NCI-H1105 treated with DMSO at 0.1 percent for 48 hours (cell line): Measurements from ENCODE around the gene SUSD1.

Source experiments
- DNase-seq: peaks from one replicate; lab custom pipeline; 2025; lab: John Stamatoyannopoulos, UW

The SUSD1 gene

DNA sequence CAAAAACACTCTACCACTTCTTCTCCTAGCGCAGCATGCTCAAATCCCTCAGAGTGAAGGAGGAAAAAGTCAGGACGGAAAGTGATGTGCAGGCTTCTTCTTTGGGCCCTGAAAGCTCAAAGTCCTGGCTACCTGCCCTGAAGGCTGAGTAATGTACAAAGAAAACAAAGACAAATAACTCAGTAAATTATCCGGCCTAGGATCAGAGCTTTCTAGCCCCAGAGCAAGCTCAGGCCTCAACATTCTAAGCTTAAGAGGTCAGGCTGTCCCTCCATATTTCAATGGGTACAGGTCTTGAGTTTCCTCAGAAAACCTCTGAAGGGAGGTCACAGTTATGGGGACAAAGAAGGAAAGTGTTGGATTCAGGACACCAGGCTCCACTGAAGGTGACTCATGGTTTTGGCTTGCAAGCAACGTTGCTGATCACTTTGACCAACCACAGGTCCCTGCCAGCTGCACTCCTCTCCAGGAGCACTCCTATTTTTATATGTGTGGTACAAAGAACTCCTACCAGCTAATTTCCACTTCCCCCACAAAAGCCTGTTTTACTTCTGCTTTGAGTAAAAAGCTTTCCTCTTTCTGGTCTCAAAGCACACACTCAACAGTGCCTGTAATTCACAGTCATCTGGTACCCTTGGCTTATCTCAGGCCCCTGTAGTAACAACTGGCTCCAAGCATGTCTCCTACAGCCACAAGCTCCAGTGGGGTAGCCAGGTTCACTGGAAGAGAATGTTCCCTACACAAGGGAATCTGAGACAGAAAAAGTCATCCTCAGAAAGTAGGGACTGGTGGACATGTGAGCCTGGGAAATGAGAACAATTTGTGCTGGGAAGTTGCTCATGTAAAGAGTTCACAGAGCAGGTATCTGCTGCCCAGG, 162.8 kb downstream of the SUSD1 start:
- no peak for DNase-seq

DNA sequence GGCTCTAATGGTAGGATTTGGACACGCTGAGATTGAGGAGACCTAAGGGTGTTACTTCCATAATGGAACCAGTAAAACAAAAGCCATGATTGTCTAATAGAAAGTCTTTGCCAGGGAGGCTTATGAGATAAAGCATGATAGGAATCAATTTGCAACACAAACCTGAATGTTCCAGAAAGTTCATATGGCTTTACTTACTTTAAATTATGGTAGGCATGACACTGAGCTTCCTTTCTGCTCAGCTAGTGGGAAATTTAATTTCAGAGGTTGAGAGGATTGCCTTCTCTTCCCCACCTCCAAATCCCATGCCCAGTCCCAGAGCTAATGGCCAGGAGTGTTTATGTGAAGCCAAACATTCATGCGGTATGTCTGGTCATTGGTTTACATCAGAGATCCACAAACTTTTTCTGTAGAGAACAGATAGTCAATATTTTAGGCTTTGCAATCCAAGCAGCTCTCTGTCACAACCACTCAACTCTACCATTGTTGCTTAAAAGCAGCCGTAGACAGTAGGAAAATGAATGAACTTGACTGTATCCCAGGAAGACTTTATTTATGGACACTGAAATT, 164.0 kb downstream of the SUSD1 start:
- DNase-seq, result no peak

DNA sequence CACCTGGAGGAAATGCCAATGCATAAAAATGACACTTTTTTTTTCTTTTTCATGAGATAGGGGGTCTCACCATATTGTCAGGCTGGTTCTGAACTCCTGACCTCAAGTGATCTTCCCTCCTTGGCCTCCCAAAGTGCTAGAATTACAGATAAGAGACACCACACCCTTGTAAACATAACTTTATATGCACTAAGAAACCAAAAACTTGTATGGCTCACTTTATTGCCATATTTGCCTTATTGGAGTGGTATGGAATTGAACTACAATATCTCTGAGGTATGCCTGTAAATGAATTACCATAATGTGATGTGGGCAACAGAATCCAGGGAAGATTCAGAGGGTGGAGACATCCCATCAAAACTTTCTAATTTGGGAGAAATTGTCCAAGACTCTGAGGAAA, 164.6 kb downstream of the SUSD1 start:
- DNase-seq, result no peak

DNA sequence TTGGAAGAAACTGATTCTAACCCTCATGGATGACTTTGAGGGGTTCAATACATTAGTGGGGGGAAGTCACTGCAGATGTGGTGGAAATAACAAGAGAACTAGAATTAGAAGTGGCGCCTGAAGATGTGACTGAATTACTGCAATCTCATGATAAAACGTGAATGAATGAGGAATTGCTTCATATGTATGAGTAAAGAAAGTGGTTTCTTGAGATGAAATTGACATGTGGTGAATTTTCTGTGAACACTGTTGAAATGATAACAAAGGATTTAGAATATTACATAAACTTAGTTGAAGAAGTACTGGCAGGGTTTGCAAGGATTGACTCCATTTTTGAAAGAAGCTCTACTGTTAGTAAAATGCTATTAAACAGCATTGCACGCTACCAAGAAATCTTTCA, 165.4 kb downstream of the SUSD1 start:
- DNase-seq, result no peak

DNA sequence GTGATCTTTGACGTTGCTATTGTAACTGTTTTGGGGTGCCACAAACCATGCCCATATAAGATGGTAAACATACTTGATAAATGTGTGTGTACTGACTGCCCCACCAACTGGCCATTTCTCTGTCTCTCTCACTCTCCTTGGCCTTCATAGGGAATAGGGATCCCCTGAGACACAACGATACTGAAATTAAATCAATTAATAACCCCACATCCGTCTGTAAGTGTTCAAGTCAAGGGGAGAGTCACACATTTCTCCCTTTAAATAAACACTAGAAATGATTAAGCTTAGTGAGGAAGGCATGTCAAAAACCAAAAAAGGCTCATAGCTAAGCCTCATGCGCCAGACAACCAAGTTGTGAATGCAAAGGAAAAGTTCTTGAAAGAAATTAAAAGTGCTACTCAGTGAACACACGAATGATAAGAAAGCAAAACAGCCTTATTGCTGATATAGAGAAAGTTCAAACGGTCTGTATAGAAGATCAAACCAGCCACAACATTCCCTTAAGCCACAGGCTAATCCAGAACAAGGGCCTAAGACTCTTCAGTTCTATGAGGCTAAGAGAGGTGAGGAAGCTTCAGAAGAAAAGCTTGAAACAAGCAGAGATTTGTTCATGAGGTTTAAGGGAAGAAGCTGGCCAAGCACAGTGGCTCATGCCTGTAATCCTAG, 167.4 kb downstream of the SUSD1 start:
- DNase-seq, result no peak

DNA sequence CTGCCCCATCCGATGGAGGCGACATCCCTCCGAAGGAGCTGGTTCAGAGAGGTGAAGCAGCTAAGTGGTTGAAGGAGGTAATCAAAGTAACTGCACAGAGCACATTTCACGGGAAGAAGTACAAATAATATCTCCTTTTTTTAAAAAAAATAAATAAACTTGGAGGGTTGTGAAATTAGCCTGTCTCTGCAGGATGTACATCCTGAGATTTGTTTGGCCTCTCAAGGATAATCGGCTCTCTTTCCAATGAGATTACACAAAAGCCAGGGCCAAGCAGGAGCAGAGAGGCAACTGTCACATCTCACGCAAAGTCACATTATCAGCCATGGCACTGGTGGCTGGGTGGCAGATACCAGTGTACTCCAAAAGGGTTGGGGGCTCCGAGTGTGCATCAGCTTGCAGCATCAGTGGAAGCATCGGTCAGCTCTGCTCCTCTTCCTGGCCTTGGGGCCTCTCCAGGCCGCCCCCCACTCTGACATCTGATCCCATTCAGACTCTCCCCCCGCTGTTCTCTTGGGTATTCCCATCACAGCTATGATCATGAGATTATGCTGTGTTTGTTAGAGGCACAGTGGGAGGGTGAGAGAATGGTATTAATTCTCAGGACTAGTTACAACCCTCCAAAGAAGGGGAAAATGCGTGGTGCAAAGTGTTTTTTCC, 168.6 kb downstream of the SUSD1 start:
- DNase-seq, result no peak

DNA sequence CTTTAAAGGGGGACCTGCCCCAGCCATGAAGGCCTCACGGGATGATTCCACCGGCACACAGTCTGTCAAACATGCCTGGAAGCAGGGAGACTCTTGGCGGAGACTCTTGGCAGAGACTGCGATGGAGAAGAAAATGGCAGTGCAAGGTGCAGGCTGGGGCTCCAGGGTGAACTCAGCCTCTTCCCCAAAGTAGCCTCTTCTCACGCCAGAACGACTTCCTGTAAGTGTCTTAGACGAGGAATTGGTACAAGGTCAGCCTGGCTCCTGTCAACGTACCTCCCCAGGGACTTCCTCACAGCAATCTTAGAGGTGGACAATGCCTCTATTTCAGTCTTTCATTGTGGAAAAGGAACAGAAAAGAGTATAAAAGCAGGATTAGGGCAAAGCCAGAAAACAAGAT, 169.2 kb downstream of the SUSD1 start:
- no peak for DNase-seq

DNA sequence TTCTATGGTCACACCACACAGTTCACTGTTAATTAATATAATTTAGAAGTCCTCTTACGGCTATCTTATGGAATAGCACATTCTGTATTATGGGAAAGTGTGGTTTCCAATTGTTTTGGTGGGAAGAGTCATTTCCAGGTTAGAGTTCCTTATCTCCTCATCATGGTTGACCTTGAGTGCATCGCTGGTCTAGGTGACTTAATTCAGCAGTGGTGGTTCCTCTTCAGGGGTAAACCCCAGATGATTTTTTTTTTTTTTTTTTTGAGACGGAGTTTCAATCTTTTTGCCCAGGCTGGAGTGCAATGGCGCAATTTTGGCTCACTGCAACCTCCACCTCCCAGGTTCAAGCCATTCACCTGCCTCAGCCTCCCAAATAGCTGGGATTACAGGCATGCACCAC, 171.6 kb downstream of the SUSD1 start:
- no peak for DNase-seq

DNA sequence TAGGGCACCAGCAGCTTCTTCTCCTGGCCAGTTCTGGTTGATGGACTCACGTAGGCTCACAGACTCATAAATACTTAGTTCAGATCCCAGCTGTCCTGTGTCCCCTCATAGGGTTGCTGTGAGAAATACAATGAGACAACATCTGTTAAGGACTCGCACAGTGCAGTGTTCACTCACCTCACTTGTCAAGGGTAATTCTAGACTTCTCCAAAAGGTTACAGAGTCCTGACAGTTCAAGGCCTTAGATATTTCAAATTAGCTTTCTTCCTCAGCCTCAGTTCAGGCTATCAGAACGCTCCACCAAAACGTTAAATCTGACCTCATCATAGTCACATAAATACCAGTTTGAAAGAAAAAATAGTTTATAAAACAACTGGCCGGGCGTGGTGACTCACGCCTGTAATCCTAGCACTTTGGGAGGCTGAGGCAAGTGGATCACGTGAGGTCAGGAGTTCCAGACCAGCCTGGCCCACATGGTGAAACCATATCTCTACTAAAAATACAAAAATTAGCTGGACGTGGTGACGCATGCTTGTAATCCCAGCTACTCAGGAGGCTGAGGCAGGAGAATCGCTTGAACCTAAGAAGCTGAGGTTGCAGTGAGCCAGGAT, 172.1 kb downstream of the SUSD1 start:
- no peak for DNase-seq

DNA sequence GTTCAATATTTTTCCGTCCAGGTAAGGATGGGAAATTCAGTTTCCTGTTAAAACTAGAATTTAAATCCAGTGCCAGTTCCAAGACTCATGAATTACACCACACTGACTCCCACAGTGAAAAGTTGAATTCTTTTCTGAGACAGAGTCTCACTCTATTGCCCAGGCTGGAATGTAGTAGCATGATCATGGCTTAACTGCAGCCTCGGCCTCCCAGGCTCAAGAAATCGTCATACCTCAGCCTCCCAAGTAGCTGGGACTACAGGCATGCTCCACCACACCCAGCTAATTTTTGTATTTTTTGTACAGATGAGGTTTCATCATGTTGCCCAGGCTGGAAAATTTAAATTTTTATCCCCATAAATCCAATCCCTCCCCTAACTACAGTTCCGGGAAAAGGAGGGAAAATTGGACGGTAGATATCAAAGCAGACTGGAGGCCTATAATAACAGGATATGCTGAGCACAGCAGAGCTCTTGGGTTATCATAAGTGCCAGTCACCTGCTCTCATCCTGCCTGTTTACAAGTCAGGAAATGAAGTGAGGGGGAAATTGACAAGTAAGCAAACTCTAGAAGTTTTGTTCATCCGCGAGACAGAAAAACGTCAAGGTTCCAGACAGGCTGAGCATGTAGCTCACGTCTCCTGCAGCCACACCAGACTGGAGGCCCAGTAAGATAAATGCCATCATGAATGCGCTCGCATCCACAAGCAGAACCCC, 172.8 kb downstream of the SUSD1 start:
- DNase-seq, result no peak

DNA sequence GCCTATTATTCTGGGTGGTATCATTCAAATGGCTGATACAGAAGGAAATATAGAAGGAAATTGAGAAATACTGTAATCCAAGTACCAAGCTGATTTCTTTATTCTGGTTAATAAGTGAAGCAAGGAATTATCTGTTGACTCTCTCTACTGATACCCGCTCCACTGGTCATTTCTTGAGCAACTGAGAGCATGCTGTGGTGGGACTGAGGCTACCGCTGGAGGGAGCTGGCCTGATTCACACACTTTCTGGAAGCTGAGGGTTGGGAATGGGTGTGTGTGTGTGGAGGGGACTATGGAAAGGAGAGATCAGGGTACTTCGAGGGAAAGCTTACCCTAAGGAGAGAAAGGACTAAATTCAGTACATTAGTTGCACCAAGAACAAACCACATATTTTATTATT, 174.4 kb downstream of the SUSD1 start:
- DNase-seq, result no peak

DNA sequence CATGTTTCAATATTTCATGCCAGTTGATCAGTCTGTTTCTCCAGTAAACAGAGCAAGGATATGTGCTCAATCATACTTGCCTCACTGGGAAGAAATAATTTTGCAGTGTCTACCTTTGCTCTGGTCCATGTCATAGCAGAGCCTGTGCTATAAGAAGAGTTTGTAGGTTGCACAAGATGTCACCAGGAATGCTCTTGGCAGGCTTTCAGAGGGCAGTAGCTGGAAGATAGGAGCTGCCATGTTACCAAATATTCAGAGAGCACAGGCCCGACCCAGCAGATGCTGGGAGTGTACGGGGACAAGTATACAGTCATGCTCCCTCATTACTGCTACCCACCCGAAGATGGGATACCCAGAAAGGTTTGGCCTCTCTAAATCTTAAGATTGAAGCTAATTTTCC, 175.8 kb downstream of the SUSD1 start:
- no peak for DNase-seq

DNA sequence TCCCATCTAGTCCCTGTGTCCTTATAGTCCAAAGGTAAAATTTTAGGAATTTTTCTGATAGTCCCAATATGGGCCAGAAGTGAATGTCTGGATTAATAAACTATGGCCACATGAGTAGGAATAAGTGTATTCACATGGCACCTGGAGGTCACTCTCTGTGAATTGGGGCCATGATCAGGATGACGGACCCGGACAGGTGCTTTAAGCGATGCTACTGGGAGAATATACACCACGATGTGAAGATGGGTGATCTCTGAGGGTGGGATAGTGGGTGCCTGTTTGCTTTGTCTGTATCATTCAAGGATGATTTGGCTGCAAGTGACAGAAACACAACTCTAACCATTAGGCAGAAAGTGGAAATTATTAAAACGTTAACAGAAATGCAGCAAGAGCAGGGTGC, 177.3 kb downstream of the SUSD1 start:
- DNase-seq, result no peak

DNA sequence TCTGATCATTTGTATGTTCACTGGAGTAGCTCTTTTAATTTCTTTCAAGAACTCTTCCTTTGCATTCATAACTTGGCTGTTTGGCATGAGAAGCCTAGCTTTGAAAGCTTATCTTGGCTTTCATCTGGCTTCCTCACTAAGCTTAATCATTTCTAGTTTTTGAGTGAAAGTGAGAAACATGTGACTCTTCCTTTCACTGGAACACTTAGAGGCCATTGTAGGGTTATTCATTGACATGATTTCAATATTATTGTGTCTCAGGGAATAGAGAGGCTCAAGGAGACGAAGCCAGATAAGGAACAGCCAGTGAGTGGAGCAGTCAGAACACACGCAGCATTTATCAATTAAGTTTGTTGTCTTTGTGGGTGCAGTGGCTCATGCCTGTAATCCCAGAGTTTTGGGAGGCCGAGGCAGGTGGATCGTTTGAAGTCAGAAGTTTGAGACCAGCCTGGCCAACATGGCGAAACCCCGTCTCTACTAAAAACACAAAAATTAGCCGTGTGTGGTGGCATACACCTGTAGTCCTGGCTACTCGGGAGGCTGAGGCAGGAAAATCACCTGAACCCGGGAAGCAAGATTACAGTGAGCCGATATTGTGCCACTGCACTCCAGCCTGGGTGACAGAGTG, 180.2 kb downstream of the SUSD1 start:
- no peak for DNase-seq

DNA sequence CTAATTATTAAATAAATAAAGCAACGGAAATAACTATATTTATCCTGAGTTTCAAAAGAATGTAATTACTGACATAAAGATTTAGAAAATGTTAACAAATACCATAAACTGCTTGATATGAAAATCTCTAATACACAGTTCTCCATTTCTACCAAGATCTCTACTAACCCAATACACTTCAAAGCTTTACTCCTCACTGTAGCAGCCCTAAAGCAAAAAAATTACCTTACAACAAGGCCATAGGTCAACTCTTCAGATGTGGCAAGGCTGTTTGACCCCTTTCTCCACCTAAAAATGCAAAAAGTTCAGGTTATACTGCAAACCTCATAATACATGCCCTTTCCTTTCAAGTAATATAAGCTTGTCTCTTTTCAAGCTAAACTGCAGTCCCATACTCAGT, 181.8 kb downstream of the SUSD1 start:
- DNase-seq, result no peak

DNA sequence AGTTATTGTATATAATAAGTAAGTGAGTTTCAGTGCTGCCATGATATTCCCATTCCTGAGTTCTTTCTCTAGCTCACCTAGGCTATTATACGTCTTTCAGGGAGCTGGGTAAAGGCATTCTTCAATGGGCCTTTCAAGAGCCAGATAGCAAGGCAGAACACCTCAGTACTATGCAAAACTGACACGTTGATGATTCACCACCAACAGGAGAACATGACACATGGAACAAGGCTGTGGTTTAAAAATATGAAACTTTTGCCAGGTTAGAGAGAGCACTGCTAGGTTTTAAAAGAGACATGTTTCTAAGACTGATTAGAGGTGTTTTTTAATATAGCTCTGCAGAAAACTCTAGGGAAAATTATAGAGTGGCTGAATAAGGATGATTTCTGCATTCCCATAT, 182.6 kb downstream of the SUSD1 start:
- no peak for DNase-seq

DNA sequence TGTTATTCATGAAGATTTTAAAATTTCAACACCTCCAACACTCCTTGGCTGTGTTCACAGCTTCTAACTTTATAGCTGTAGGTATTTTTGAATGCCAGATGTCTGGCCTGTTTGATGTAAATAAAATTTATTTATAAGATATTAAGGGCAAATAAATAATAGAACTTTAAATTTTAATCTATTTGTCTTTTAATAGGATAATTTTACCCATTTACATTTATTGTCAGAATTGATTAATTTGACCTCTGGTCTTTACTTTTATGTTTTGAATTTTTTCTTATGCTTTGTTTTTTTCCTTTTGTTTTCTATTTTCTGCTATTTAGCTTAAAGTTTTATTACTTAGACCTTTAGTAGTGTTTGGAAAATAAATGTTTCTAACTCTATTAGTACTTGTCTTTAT, 183.9 kb downstream of the SUSD1 start:
- DNase-seq, result no peak
